ENCODE data around the gene UBXN10.
"Not testable (repeated sequence)": the region's sequence is repeated elsewhere in the genome, so short reads cannot be mapped to it uniquely, and the experiment has no call there.

Gene UBXN10

GRCh38 chr1:20202166-20202565 lies 16.3 kb downstream of the UBXN10 start:
- DNase-seq (ENCODE audit: low read depth): no peak

- no peak for DNase-seq (ENCODE audit: low read depth)
Measured at GRCh38 chr1:20207546-20207945, 21.6 kb downstream of the UBXN10 start.

GRCh38 chr1:20209471-20209870 lies 23.6 kb downstream of the UBXN10 start:
- no peak for DNase-seq (ENCODE audit: low read depth)

GRCh38 chr1:20210736-20211460 lies 25.0 kb downstream of the UBXN10 start:
- no peak for DNase-seq (ENCODE audit: low read depth)

- peak; percentile 18 for DNase-seq (ENCODE audit: low read depth)
Measured at GRCh38 chr1:20211511-20211931, 25.6 kb downstream of the UBXN10 start.

GRCh38 chr1:20212085-20212684 lies 26.3 kb downstream of the UBXN10 start:
- DNase-seq (ENCODE audit: low read depth): no peak

GRCh38 chr1:20212685-20213331 lies 26.9 kb downstream of the UBXN10 start:
- peak; percentile 20 for DNase-seq (ENCODE audit: low read depth)

- DNase-seq (ENCODE audit: low read depth): no peak
Measured at GRCh38 chr1:20215716-20216115, 29.8 kb downstream of the UBXN10 start.

GRCh38 chr1:20216574-20216973 lies 30.7 kb downstream of the UBXN10 start:
- no peak for DNase-seq (ENCODE audit: low read depth)

GRCh38 chr1:20219053-20219452 lies 33.2 kb downstream of the UBXN10 start:
- not testable (repeated sequence) for DNase-seq (ENCODE audit: low read depth)

- DNase-seq (ENCODE audit: low read depth): no peak
Measured at GRCh38 chr1:20220036-20220435, 34.1 kb downstream of the UBXN10 start.

- DNase-seq (ENCODE audit: low read depth): no peak
Measured at GRCh38 chr1:20223106-20223505, 37.2 kb downstream of the UBXN10 start.

GRCh38 chr1:20223551-20224419 lies 37.9 kb downstream of the UBXN10 start:
- DNase-seq (ENCODE audit: low read depth): no peak

GRCh38 chr1:20224546-20224945 lies 38.6 kb downstream of the UBXN10 start:
- DNase-seq (ENCODE audit: low read depth): no peak

- DNase-seq (ENCODE audit: low read depth): no peak
Measured at GRCh38 chr1:20227704-20228103, 41.8 kb downstream of the UBXN10 start.

GRCh38 chr1:20228314-20228825 lies 42.5 kb downstream of the UBXN10 start:
- no peak for DNase-seq (ENCODE audit: low read depth)

GRCh38 chr1:20229171-20229570 lies 43.3 kb downstream of the UBXN10 start:
- no peak for DNase-seq (ENCODE audit: low read depth)

- DNase-seq (ENCODE audit: low read depth): not testable (repeated sequence)
Measured at GRCh38 chr1:20232564-20232963, 46.7 kb downstream of the UBXN10 start.

- DNase-seq (ENCODE audit: low read depth): no peak
Measured at GRCh38 chr1:20233394-20233793, 47.5 kb downstream of the UBXN10 start.

- DNase-seq (ENCODE audit: low read depth): no peak
Measured at GRCh38 chr1:20233866-20234265, 48.0 kb downstream of the UBXN10 start.

- no peak for DNase-seq (ENCODE audit: low read depth)
Measured at GRCh38 chr1:20234788-20235535, 49.1 kb downstream of the UBXN10 start.
